Common myeloid progenitor, CD34-positive (primary cell): Measurements from ENCODE around the gene IDH3G.

Source experiments
- CTCF ChIA-PET: fragments of 350-600 bp; sonication (Branson Sonifier 250); formaldehyde crosslinking; loops from one replicate; lab custom pipeline; 2021; ENCODE audit warnings: antibody characterized with exemption; lab: Charles Lee
- POLR2A ChIA-PET: fragments of 350-600 bp; sonication (Branson Sonifier 250); formaldehyde crosslinking; loops from one replicate; lab custom pipeline; 2021; ENCODE audit warnings: antibody characterized with exemption; lab: Charles Lee
- DNase-seq, 3 donors: peaks; one replicate each; pipeline versions ENCODE4 v3.0.0 to v3.0.0-alpha.2; 2013
- H3K27ac ChIP-seq, 2 experiments: 1 replicate in 1 of 2; 2 replicates in 1 of 2; pipeline ENCODE4 v1.7.0; 2013; ENCODE audit warnings: inconsistent platforms in 2 of 2, low read length in 2 of 2, mild to moderate bottlenecking in 2 of 2, low read depth in 1 of 2, moderate library complexity in 1 of 2; ENCODE audit not compliant: severe bottlenecking in 2 of 2, insufficient read depth in 1 of 2, poor library complexity in 1 of 2
- H3K27me3 ChIP-seq, 5 experiments: replicated peaks in 2 of 5; 1 replicate in 3 of 5; 2 replicates in 2 of 5; pipeline versions ENCODE4 v1.6.1 to v1.7.0; 2013; ENCODE audit warnings: low read length in 4 of 5, mild to moderate bottlenecking in 2 of 5, moderate library complexity in 2 of 5, inconsistent platforms in 1 of 5; ENCODE audit not compliant: insufficient read depth in 5 of 5, control insufficient read depth in 4 of 5
- H3K36me3 ChIP-seq, 4 experiments: 1 replicate in 2 of 4; 2 replicates in 2 of 4; pipeline versions ENCODE4 v1.6.1 to v1.7.0; 2013; ENCODE audit warnings: low read length in 3 of 4, control low read depth in 1 of 4, mild to moderate bottlenecking in 1 of 4; ENCODE audit not compliant: control insufficient read depth in 4 of 4, insufficient read depth in 4 of 4
- H3K4me1 ChIP-seq, 4 experiments: 1 replicate in 3 of 4; 2 replicates in 1 of 4; pipeline versions ENCODE4 v1.6.1 to v1.7.1; 2013; ENCODE audit warnings: low read length in 3 of 4, mild to moderate bottlenecking in 3 of 4, control low read depth in 1 of 4, inconsistent platforms in 1 of 4, moderate library complexity in 1 of 4; ENCODE audit not compliant: control insufficient read depth in 4 of 4, insufficient read depth in 4 of 4; ENCODE audit errors: control extremely low read depth in 1 of 4
- H3K4me3 ChIP-seq, 7 experiments: 1 replicate in 4 of 7; 2 replicates in 3 of 7; pipeline versions ENCODE4 v1.5.1 to v1.7.0; 2013; ENCODE audit warnings: mild to moderate bottlenecking in 7 of 7, low read length in 6 of 7, moderate library complexity in 6 of 7, inconsistent platforms in 2 of 7, low read depth in 2 of 7, control low read depth in 1 of 7; ENCODE audit not compliant: insufficient read depth in 4 of 7, control insufficient read depth in 1 of 7; ENCODE audit errors: extremely low read depth in 1 of 7
- H3K9me3 ChIP-seq, 5 experiments: 1 replicate in 4 of 5; 2 replicates in 1 of 5; pipeline versions ENCODE4 v1.6.1 to v1.7.1; 2013; ENCODE audit warnings: low read length in 4 of 5, mild to moderate bottlenecking in 2 of 5, inconsistent platforms in 1 of 5, low read depth in 1 of 5, moderate library complexity in 1 of 5; ENCODE audit not compliant: control insufficient read depth in 4 of 5, insufficient read depth in 2 of 5; ENCODE audit errors: control extremely low read depth in 1 of 5
- WGBS: methylation state at CpG from one replicate; pipeline ENCODE4 v1.1.5; 2013; ENCODE audit not compliant: insufficient coverage; 5-methylcytosine and 5-hydroxymethylcytosine counted together

Gene IDH3G

DNA sequence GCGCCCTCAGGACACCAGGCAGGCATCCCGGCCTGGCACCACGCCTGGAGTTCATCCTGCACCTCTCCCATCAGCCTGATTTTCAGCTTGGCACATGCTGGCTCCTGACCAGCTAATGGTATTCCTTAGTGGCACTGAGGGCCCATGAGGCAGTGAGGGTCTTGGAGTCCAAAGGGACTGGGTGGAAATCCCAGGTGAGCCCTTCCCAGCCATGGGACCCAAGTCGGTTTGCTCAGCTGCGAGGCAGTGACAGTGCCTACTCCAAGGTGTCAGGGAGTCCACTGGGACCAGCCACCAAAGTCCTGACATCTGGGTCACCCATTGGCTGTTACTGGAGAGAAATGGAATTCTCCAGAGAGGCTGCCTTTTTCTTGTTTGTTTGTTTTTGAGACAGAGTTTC lies 5.2 kb upstream of the IDH3G start:
- Histone ChIP-seq H3K9me3 (peaks cover 0 to 20% (median 0%) of the 10 kb centered on the region in 5 experiments), H3K36me3 (peaks cover 0 to 26% (median 15%) of the 10 kb centered on the region in 4 experiments), H3K4me3 (no peak overlapping the region), H3K4me1 (peaks cover 0 to 28% (median 20%) of the 10 kb centered on the region in 4 experiments), H3K27me3 (peaks cover 0 to 12% (median 0%) of the 10 kb centered on the region in 5 experiments), H3K27ac (no peak overlapping the region)
- WGBS: 100% methylated on average over 4 of the region's 5 CpGs
- no peak for DNase-seq
- POLR2A ChIA-PET: no interaction called here
- CTCF ChIA-PET: interaction anchor here (1.0 kb wide), 1 partner anchor 17 kb away, joined by 3 read pairs; no protein-coding TSS in a partner anchor

DNA sequence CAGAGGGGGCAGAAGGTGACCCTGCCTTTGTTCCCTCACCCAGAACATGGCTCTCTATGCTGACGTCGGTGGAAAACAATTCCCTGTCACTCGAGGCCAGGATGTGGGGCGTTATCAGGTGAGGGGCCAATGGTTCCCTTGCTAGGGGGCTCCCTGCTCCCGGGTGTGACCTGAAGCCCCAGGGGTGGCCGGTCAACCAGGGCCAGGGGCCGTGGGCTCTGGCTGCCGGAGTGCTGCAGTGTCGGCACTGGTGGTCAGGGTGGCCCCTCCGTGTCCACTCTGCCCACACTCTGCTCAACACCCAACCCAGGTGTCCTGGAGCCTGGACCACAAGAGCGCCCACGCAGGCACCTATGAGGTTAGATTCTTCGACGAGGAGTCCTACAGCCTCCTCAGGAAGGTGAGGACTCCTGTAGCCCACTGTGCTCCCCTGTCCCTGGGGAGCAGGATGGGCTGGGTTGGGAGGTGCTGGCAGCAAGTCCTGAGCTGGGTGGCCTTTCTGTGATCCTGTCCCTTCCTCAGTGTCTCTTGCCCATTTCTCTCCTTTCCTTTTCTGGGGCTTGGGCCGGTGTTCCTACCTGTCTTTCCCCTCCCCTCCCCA lies 3.3 kb upstream of the IDH3G start:
- H3K4me3 ChIP-seq: no peak overlapping the region
- H3K27ac ChIP-seq: no peak overlapping the region
- peaks cover 0 to 15% (median 0%) of the 10 kb centered on the region in 5 experiments for H3K27me3 ChIP-seq
- peaks cover 0 to 23% (median 0%) of the 10 kb centered on the region in 5 experiments for H3K9me3 ChIP-seq
- peaks cover 0 to 26% (median 15%) of the 10 kb centered on the region in 4 experiments for H3K36me3 ChIP-seq
- WGBS: 91% methylated on average over 9 of the region's 15 CpGs
- POLR2A ChIA-PET: no interaction called here
- CTCF ChIA-PET: no interaction called here
- H3K4me1 ChIP-seq: peaks cover 3 to 33% (median 24%) of the 10 kb centered on the region in 4 experiments
- no peak for DNase-seq

DNA sequence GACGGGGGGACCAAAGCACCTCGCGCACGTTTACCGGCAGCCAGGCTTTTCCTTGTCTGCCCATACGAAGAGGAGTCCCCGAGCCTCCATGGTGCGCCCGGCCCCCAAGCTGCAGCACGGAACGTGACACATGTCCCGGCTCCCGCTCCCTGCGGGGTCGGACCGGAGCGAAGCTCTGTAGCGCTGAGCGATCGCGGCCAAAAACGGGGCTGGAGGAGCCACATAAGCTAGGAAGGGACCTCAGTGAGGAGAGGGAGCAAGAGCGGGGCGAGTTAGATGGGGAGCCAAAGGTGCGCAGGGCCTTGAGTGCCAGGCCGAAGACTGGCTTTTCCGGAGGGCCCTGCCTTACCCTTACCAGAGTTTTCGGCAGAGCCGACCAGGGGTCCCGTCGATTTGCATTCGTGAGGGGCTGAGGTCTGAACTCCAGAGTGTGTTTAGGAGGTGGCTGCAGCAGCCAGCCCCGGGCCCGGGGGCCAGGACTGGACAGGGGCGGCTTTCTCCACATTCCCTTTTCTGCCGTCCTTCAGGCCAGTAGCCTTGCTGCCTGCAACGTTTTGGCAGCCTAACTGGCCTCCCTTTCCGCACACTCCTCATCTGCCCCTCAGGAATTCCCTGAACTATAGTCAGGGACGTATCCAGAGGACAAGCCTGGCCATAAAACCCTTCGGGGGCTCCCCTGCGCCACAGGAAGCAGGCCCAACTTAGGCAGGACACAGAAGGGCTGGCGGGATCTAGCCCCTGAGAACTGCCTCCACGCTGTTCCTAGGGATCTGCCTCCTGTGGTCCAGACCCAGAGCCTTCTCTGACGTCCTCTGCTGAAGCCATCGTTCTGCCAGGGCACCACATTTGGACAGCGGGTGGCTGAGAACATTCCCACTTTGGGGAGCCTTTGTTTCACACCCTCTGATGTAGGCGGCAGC lies 982 bp upstream of the IDH3G start:
- H3K4me1 ChIP-seq: peaks cover 3 to 27% (median 17%) of the 10 kb centered on the region in 4 experiments
- ChIA-PET CTCF (interaction anchor here (1.3 kb wide), 1 partner anchor 8 kb away, joined by 3 read pairs; no protein-coding TSS in a partner anchor), POLR2A (interaction anchor here (0.5 to 0.8 kb wide), 2 partner anchors 15 to 151 kb away, joined by 3 to 4 read pairs; no protein-coding TSS in a partner anchor)
- peak overlapping the region; percentile 46 to 91 for H3K27ac ChIP-seq
- peak overlapping the region; percentile 39 to 86 (median 73) for H3K4me3 ChIP-seq
- peaks cover 0 to 15% (median 0%) of the 10 kb centered on the region in 5 experiments for H3K27me3 ChIP-seq
- peak in 2 of 3 donors; percentile 29 to 38 for DNase-seq
- peaks cover 0 to 23% (median 0%) of the 10 kb centered on the region in 5 experiments for H3K9me3 ChIP-seq
- 38% methylated on average over 40 of the region's 47 CpGs for WGBS
- H3K36me3 ChIP-seq: peaks cover 0 to 30% (median 17%) of the 10 kb centered on the region in 4 experiments

DNA sequence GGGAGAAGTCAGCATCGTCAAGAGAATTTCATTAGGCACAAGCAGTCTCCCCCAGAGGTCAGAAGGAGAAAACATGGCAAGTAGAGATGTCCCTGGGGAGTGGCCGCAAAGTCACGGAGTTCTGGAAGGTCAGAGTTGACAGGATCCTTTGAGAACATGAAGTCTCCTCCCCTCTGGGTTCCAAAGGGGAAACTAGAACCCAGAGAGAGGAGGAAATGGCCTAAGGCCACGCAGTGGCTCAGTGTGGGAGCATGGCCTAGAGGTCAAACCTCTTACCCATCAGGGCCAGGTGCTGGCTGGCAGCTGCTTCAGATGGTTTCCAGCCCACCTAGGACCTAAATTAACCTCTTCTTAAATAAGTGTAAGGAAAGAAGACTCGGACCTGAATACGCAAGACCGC lies 884 bp downstream of the IDH3G start:
- peak overlapping the region; percentile 85 to 91 for H3K27ac ChIP-seq
- peaks cover 3 to 27% (median 17%) of the 10 kb centered on the region in 4 experiments for H3K4me1 ChIP-seq
- peak overlapping the region; percentile 72 to 86 (median 76) for H3K4me3 ChIP-seq
- H3K27me3 ChIP-seq: peaks cover 0 to 18% (median 0%) of the 10 kb centered on the region in 5 experiments
- ChIA-PET POLR2A (no interaction called here), CTCF (interaction anchor here (2.4 kb wide), 1 partner anchor 14 kb away, joined by 7 read pairs; no protein-coding TSS in a partner anchor)
- H3K36me3 ChIP-seq: peaks cover 5 to 29% (median 17%) of the 10 kb centered on the region in 4 experiments
- peaks cover 0 to 23% (median 0%) of the 10 kb centered on the region in 5 experiments for H3K9me3 ChIP-seq
- WGBS: 52% methylated on average over 7 of the region's 7 CpGs
- DNase-seq: no peak

DNA sequence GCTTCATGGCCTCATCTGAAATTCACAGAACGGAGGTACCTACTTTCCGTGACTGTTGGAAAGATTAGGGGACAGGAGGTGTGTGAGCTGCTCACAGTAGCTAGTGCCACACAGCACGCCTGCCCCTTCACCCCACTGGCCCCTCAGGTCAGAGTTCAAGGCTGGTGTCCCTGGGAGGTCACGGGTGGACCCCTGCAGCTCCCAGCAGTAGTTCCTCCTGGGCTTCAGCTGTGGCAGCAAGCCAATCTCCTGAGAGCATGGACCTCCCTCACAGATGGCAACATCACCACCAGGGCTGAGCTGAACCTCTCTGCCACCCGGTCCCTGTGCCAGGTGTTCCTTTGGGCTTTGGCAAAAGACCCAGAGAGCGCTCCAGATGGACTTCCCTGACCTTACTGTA lies 1.8 kb downstream of the IDH3G start:
- no peak overlapping the region for H3K27ac ChIP-seq
- H3K4me3 ChIP-seq: no peak overlapping the region
- POLR2A ChIA-PET: no interaction called here
- H3K9me3 ChIP-seq: peaks cover 0 to 20% (median 0%) of the 10 kb centered on the region in 5 experiments
- H3K4me1 ChIP-seq: peaks cover 3 to 27% (median 17%) of the 10 kb centered on the region in 4 experiments
- WGBS: 85% methylated on average over 6 of the region's 6 CpGs
- H3K36me3 ChIP-seq: peaks cover 6 to 27% (median 17%) of the 10 kb centered on the region in 4 experiments
- CTCF ChIA-PET: interaction anchor here (0.8 to 2.4 kb wide), 3 partner anchors 13 to 28 kb away, joined by 3 to 7 read pairs (median 3); partner anchors contain the start of gene PLXNB3
- peaks cover 0 to 19% (median 0%) of the 10 kb centered on the region in 5 experiments for H3K27me3 ChIP-seq
- no peak for DNase-seq

DNA sequence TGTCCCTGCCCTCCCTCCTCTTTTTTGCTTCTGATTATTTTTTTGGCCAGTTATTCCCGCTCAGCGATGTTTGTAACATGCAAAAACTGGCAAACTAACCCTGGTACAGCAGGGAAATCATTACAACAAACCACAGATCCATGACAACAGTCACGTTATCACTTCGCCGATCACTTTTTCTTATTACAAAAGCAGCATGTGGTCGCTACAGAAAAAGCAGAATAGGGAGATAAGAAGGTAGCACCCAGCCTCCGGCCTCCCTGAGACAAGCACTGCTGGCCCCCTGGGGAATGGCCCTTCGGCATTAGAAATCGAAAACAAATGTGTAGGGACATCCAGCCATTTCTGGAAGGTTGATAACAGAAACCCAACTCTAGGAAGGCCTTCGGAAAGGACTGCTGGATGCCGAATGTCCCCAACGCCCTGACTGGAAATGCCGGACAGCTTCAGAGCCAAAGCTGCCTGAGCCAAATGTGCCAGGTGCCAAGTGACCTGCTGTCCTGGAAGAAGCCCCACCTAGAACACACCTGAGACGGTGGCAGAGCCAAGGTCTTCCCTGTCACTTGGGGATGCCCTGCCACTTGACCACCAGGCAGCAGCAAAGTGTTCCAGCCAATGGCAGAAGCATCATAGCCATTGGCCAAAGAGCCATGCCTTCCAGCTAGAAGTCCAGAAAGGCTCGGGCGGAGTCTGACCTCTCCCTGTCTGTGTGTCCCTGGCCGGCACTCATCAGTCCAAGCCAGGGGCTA lies 2.9 kb downstream of the IDH3G start:
- no peak for DNase-seq
- POLR2A ChIA-PET: no interaction called here

More for the DNA sequence above, 2.9 kb downstream of the IDH3G start:
- H3K27me3 ChIP-seq: peaks cover 0 to 21% (median 0%) of the 10 kb centered on the region in 5 experiments
- peaks cover 3 to 27% (median 17%) of the 10 kb centered on the region in 4 experiments for H3K4me1 ChIP-seq
- H3K27ac ChIP-seq: no peak overlapping the region
- no peak overlapping the region for H3K4me3 ChIP-seq
- CTCF ChIA-PET: interaction anchor here (0.8 to 2.4 kb wide), 4 partner anchors 12 to 29 kb away, joined by 3 to 7 read pairs (median 4); no protein-coding TSS in a partner anchor
- H3K36me3 ChIP-seq: peaks cover 6 to 30% (median 20%) of the 10 kb centered on the region in 4 experiments
- H3K9me3 ChIP-seq: peaks cover 0 to 14% (median 0%) of the 10 kb centered on the region in 5 experiments
- 92% methylated on average over 17 of the region's 17 CpGs for WGBS
